IPS DF 6.9 (cell line): ENCODE measurements around the gene GNLY.
A peak's percentile ranks its signal among the peaks of the same experiment; 100 is the strongest.

ENCODE experiments used
- DNase-seq: peaks from one replicate; pipeline ENCODE4 v3.0.0-alpha.2; 2013; ENCODE audit warnings: low read depth, low spot score
- H3K27ac ChIP-seq: one replicate; pipeline ENCODE4 v1.5.1; 2013; ENCODE audit warnings: low read length, control low read depth
- H3K27me3 ChIP-seq: 2 replicates; pipeline ENCODE4 v1.6.1; 2013; ENCODE audit warnings: mild to moderate bottlenecking, low read length; ENCODE audit not compliant: control insufficient read depth, insufficient read depth
- H3K36me3 ChIP-seq: 2 replicates; pipeline ENCODE4 v1.6.1; 2013; ENCODE audit warnings: low read length; ENCODE audit not compliant: control insufficient read depth, insufficient read depth
- H3K4me1 ChIP-seq: 2 replicates; pipeline ENCODE4 v1.6.1; 2013; ENCODE audit warnings: low read length; ENCODE audit not compliant: control insufficient read depth, insufficient read depth
- H3K4me3 ChIP-seq: 2 replicates; pipeline ENCODE4 v1.5.1; 2013; ENCODE audit warnings: mild to moderate bottlenecking, low read length
- H3K9me3 ChIP-seq: 2 replicates; pipeline ENCODE4 v1.6.1; 2013; ENCODE audit warnings: low read length, inconsistent platforms; ENCODE audit not compliant: control insufficient read depth, insufficient read depth
- WGBS: extraction: QIAGEN DNeasy Blood & Tissue Kit; methylation state at CpG from one replicate; pipeline ENCODE4 v1.1.7; 2013; ENCODE audit warnings: mixed read lengths, missing lambda C conversion rate; ENCODE audit not compliant: insufficient read length, insufficient coverage; 5-methylcytosine and 5-hydroxymethylcytosine counted together

GNLY gene

GRCh38 chr2:85728342-85728741 lies 34.2 kb downstream of the GNLY start:
- H3K4me1 ChIP-seq: no peaks in the 10 kb centered on the region
- H3K36me3 ChIP-seq: no peaks in the 10 kb centered on the region
- no peaks in the 10 kb centered on the region for H3K27me3 ChIP-seq
- WGBS: no CpG with 5 or more reads among the region's 5 CpGs
- no peaks in the 10 kb centered on the region for H3K9me3 ChIP-seq
- H3K4me3 ChIP-seq: no peak overlapping the region
- H3K27ac ChIP-seq: no peak overlapping the region
- no peak for DNase-seq

DNA sequence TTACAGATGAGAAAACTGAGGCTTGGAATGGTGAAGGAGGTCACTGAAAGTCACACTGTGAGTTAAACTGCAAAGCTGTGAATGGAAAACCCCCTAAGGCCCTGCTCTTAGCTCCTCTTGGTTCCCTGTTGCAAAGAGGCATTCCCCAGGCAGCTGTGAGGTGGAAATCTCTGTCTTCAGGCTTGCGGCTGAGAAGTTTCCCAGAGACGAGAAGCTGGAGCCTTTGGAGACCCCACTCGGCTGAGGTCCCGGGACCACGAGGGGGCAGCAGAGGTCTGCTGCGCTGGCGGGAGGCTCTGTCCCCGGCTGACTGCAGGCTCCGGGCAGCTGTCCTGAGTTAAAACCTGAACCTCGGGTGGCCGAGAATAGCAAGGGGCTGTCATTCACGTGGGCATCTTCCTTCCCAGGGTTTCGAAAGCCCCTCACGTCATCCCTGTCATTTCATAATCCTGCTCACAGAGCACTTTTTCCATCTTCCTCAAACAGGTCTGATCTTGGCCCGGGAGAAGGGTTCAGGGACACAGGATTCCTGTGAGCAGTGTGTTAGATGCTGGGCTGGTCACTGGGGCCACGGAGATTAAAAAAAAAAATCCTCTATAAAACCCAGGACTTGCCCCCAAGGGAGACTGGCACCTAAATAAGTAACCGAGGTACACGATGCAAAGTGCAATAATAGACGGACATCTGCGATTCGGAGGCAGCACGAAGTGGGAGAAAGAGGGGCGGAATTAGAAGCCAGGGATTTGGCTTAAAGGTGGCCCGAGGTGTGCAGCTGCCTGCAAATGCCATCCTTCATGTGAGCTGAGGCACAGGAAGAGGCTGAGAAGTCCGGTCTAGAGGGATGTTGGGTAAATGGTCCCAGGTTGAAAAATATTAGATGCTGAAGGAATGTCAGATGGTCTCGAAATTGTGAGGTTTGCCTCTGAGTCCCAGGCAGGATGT lies 35.0 kb downstream of the GNLY start:
- H3K36me3 ChIP-seq: no peaks in the 10 kb centered on the region
- no CpG with 5 or more reads among the region's 26 CpGs for WGBS
- H3K27ac ChIP-seq: no peak overlapping the region
- H3K27me3 ChIP-seq: no peaks in the 10 kb centered on the region
- DNase-seq: peak; percentile 64
- no peaks in the 10 kb centered on the region for H3K9me3 ChIP-seq
- H3K4me1 ChIP-seq: no peaks in the 10 kb centered on the region
- no peak overlapping the region for H3K4me3 ChIP-seq

DNA sequence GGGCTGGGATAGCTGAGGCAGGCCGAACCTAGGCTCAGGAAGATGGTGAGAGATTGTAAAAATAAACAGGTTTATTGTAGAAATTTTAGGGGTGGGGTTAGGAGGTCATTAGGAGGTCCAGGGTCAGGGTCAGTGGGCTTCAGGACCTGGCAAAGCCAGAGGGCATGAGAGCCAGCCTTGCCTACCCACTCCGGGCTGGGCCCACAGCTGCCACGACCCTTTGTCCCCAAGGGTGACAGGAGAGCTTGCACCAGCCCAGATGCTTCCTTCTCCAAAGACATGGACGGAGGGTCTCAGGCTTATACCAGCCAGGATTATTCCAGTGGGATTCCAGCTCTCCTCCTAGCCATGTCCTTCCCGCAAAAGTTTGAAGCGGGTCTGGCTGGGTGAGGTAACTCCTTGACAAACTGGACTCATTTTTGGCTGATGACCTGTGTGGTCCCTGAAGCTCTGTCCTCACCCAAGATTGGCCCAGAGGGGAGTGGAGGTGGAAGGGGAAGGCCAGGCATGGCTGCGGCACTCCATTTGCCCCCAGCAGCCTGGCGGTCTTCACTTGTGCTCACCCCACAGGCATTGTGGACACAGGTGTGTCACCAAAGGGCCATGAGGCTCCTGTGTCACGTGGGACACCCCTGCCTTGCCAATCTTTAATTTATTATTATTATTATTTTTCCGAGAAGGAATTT lies 35.8 kb downstream of the GNLY start:
- no peak for DNase-seq
- Histone ChIP-seq H3K4me3 (no peak overlapping the region), H3K27ac (no peak overlapping the region), H3K36me3 (no peaks in the 10 kb centered on the region), H3K4me1 (no peaks in the 10 kb centered on the region), H3K9me3 (no peaks in the 10 kb centered on the region), H3K27me3 (no peaks in the 10 kb centered on the region)
- no CpG with 5 or more reads among the region's 10 CpGs for WGBS

DNA sequence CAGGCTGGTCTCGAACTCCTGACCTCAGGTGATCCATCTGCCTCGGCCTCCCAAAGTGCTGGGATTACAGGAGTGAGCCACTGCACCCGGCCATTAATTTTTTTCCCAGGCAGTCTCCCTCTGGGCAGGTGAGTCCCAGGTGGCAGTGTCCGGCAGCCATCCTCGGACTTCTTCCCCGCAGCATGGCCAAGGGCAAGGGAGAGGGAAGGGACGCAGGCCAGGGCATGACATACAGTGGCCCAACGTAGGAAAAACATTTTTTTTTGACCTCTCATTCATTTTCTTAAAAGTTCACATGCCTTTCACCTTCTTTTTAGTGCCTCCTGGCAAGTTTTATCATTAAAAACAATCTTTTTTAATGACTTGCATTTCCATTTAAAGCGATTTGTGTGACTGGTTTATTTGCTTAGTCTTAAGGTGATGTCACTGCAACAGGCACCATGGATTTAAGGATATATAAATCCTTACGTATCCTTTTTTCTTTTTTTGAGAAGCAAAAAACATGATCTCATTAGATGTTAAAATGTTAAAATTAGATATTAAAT lies 36.6 kb downstream of the GNLY start:
- no peak overlapping the region for H3K4me3 ChIP-seq
- no peak for DNase-seq
- H3K27ac ChIP-seq: no peak overlapping the region
- WGBS: no CpG with 5 or more reads among the region's 10 CpGs
- H3K36me3 ChIP-seq: no peaks in the 10 kb centered on the region
- H3K4me1 ChIP-seq: no peaks in the 10 kb centered on the region
- no peaks in the 10 kb centered on the region for H3K9me3 ChIP-seq
- no peaks in the 10 kb centered on the region for H3K27me3 ChIP-seq

- Histone ChIP-seq H3K27ac (no peak overlapping the region), H3K4me1 (no peaks in the 10 kb centered on the region), H3K36me3 (no peaks in the 10 kb centered on the region), H3K4me3 (no peak overlapping the region), H3K27me3 (no peaks in the 10 kb centered on the region), H3K9me3 (no peaks in the 10 kb centered on the region)
- whole genome bisulfite sequencing: no CpG with 5 or more reads among the region's 3 CpGs
- no peak for DNase-seq
Measured at GRCh38 chr2:85731606-85732005, 37.4 kb downstream of the GNLY start.

GRCh38 chr2:85732467-85733120 lies 38.4 kb downstream of the GNLY start:
- H3K9me3 ChIP-seq: no peaks in the 10 kb centered on the region
- no peaks in the 10 kb centered on the region for H3K4me1 ChIP-seq
- no peaks in the 10 kb centered on the region for H3K36me3 ChIP-seq
- no peak overlapping the region for H3K27ac ChIP-seq
- H3K27me3 ChIP-seq: no peaks in the 10 kb centered on the region
- no CpG with 5 or more reads among the region's 2 CpGs for WGBS
- DNase-seq: no peak
- H3K4me3 ChIP-seq: no peak overlapping the region

DNA sequence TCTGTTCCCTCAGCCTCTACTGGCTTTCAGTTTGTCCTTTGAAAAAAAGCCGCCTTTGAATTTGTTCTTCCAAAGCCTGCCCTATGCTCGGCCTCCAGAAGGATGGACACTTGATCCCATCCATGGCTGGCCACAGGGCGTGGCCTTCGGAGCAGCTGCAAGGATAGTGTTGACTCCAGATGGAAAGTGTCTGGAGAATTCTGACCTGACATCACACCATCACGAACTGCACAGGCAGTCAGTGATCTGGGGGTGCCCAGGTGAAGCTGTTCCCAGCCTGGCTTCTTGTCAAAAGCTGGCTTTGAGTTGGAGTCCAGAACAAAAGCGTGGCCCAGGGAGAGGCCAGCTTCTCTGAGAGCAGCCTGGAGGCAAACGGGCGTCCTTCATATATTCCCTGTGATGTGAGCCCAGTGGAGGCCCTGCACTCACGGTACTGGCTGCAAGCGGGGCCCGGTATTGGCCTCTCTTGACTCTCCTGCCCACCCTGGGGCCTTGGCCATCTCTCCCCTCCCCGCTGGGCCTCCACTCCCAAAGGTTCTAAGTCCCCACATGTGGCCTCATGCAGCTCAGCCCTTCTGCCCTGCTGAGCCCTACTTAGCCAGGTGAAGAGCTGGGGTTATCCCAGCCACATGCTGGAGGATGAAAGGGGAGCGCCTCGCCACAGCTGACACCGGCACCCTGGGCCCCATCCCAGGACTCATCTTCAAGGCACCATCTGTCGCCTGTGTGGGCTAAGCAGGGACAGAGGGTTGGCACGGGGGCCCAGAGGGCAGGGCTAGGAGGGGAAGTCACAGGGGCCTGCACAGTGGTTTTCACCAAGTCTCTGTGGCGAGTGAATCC lies 39.2 kb downstream of the GNLY start:
- Histone ChIP-seq H3K36me3 (no peaks in the 10 kb centered on the region), H3K4me3 (no peak overlapping the region), H3K27me3 (no peaks in the 10 kb centered on the region), H3K27ac (no peak overlapping the region), H3K4me1 (no peaks in the 10 kb centered on the region), H3K9me3 (no peaks in the 10 kb centered on the region)
- no CpG with 5 or more reads among the region's 18 CpGs for WGBS
- DNase-seq: no peak

DNA sequence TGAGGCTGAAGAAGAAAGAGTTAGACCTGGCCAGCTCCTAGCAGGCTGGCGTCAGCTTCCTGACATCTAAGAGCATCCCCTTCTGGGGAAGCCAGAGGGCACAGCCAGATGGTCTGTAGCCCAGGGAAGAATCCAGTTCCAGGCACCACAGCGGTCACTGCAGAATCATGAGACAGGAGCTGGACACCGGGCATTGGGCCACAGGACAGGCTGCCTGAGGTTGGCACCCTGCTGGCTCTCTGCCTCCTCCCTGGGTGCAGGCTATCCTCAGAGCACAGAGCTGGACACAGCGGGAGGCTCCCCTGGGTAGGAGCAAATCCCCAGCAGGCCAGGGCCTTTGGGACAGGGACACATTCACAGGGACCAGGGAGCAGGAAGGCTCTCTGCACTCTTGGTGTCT lies 39.9 kb downstream of the GNLY start:
- H3K27me3 ChIP-seq: no peaks in the 10 kb centered on the region
- no peaks in the 10 kb centered on the region for H3K9me3 ChIP-seq
- H3K36me3 ChIP-seq: no peaks in the 10 kb centered on the region
- H3K4me3 ChIP-seq: no peak overlapping the region
- H3K27ac ChIP-seq: no peak overlapping the region
- DNase-seq: no peak
- no CpG with 5 or more reads among the region's 4 CpGs for WGBS
- H3K4me1 ChIP-seq: no peaks in the 10 kb centered on the region

DNA sequence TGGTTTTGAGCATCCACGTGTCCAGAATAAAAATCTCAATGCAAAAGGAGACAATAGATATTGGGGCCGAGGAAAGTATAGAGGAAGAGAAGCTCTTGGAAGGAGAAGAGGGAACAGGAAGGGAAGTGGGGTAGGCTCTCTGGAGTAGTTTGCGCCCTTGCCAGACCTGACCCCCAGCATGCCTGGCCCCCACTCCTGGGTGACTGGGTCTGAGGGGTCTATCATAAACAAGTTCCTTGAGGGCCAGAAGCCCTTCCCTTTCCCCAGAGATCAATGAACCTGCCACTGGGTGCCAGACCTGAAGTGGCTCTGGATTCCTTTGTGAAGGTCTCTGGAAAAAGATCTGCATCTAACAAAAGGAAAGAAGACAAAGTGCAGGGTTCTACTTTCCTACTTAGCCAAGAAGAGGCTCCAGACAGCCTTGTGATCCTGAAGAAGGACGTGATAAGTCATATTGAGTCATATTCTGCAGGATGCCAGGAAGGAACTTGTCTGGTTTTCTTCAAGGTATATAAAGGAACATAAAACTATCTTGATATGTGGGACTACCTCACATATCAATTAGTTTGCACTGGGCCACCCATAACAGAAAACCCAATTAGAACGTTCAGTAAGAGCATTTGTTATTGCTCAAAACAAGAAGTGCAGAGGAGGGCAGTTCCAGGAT lies 40.9 kb downstream of the GNLY start:
- no peaks in the 10 kb centered on the region for H3K27me3 ChIP-seq
- no peaks in the 10 kb centered on the region for H3K4me1 ChIP-seq
- no peak for DNase-seq
- H3K36me3 ChIP-seq: no peaks in the 10 kb centered on the region
- no peak overlapping the region for H3K27ac ChIP-seq
- WGBS: no CpG with 5 or more reads among the region's 5 CpGs
- no peak overlapping the region for H3K4me3 ChIP-seq
- H3K9me3 ChIP-seq: no peaks in the 10 kb centered on the region
